ENCODE measurements around the gene FRY. TPM values are rescaled to one million over a fixed set of nuclear protein-coding genes. Genes with fewer than 3 reads are reported as not detected.
"Not testable (repeated sequence)": the region's sequence is repeated elsewhere in the genome, so short reads cannot be mapped to it uniquely, and the experiment has no call there.

Gene FRY
- total RNA-seq, 4 donors from 2014 or later, result 6.7 to 106 (median 14.1) TPM

DNA sequence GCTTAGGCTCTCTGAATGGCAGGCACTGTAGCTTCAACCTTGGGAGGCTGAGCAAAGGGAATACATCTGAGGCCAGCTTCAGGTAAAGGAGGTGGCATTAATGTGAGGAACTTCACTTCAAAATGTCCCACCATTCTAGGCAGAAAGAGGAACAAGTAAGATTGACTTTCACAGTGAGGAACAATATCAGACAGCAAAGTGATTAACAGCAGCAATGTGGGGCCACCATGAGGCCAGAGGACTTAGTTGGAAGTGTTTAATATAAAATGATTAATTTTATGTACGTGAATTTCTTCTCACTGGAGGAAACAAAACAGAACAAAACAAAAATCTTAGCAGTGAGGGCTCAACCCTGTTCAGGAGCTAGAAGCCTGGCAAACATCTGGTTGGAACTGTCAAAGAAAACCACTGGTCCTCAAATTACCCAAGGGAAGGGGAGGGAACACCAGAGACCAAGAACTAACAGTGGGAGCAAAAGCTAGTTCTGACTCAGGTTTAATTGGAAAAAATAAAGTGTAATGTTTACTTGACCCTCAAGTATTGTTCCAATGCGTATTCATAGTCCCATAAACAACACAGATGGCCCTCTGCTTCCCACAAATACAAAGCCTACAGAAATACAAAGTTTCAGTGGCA, 43.9 kb upstream of the FRY start:
- Histone ChIP-seq H3K4me3 (no peak overlapping the region), H3K36me3 (no peaks in the 10 kb centered on the region), H3K27ac (no peak overlapping the region), H3K4me1 (peaks cover 0 to 1% (median 0%) of the 10 kb centered on the region in 4 donors), H3K27me3 (no peaks in the 10 kb centered on the region), H3K9me3 (no peaks in the 10 kb centered on the region)
- no peak for TF ChIP-seq POLR2A (IDR thresholded peaks at IDR 0.05)
- TF ChIP-seq, protein P1, sequence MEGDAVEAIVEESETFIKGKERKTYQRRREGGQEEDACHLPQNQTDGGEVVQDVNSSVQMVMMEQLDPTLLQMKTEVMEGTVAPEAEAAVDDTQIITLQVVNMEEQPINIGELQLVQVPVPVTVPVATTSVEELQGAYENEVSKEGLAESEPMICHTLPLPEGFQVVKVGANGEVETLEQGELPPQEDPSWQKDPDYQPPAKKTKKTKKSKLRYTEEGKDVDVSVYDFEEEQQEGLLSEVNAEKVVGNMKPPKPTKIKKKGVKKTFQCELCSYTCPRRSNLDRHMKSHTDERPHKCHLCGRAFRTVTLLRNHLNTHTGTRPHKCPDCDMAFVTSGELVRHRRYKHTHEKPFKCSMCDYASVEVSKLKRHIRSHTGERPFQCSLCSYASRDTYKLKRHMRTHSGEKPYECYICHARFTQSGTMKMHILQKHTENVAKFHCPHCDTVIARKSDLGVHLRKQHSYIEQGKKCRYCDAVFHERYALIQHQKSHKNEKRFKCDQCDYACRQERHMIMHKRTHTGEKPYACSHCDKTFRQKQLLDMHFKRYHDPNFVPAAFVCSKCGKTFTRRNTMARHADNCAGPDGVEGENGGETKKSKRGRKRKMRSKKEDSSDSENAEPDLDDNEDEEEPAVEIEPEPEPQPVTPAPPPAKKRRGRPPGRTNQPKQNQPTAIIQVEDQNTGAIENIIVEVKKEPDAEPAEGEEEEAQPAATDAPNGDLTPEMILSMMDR (IDR thresholded peaks at IDR 0.05), result no peak
- DNase-seq, result no peak

DNA sequence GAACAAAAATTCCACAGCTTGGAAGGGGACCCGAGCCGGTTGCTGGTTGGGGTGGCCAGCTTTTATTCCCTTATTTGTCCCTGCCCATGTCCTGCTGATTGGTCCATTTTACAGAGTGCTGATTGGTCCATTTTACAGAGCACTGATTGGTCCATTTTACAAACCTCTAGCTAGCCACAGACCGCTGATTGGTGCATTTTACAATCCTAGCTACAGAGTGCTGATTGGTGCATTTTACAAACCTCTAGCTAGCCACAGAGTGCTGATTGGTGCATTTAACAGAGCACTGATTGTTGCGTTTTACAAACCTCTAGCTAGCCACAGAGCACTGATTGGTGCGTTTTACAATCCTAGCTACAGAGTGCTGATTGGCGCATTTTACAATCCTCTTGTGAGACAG, 37.2 kb upstream of the FRY start:
- not testable (repeated sequence) for H3K4me3 ChIP-seq, H3K36me3 ChIP-seq

DNA sequence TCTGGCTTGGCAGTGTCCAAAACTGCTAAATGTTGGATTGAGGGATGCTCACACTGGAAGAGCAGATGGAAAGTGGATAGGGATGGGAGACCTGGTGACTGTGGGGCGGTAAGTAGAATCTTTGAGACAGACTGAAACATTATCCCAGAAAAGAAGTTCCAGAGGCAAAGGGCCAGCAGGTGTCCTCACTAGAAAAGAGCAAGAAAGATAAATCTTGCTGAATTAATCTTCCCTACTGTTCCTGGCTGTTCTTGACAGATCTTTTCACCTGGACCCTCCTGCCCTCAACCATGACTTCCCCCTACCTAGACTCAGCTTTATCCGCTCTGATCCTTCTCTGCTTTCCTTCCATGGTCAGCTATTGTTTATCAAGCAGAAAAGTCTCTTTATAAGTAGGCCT, 35.0 kb upstream of the FRY start:
- Histone ChIP-seq H3K27ac (no peak overlapping the region), H3K36me3 (no peaks in the 10 kb centered on the region), H3K4me1 (no peaks in the 10 kb centered on the region), H3K9me3 (no peaks in the 10 kb centered on the region), H3K4me3 (no peak overlapping the region), H3K27me3 (no peaks in the 10 kb centered on the region)
- DNase-seq, result no peak
- TF ChIP-seq, protein P1 (IDR thresholded peaks at IDR 0.05), result no peak
- no peak for TF ChIP-seq POLR2A (IDR thresholded peaks at IDR 0.05)

More for the DNA sequence above, 37.2 kb upstream of the FRY start:
- H3K27me3 ChIP-seq, DNase-seq, H3K9me3 ChIP-seq, H3K27ac ChIP-seq, H3K4me1 ChIP-seq: not testable (repeated sequence)

- TF ChIP-seq POLR2A (IDR thresholded peaks at IDR 0.05), result no peak
- TF ChIP-seq, protein P1 (IDR thresholded peaks at IDR 0.05), result no peak
- Histone ChIP-seq H3K36me3 (no peaks in the 10 kb centered on the region), H3K27ac (no peak overlapping the region), H3K4me1 (no peaks in the 10 kb centered on the region), H3K27me3 (no peaks in the 10 kb centered on the region), H3K4me3 (no peak overlapping the region), H3K9me3 (no peaks in the 10 kb centered on the region)
- DNase-seq, result no peak
Observed at GRCh38 chr13:31997641-31998040, 33.9 kb upstream of the FRY start.

GRCh38 chr13:31998131-31998530, 33.4 kb upstream of the FRY start:
- Histone ChIP-seq H3K36me3 (no peaks in the 10 kb centered on the region), H3K4me1 (no peaks in the 10 kb centered on the region), H3K27me3 (no peaks in the 10 kb centered on the region), H3K9me3 (no peaks in the 10 kb centered on the region), H3K27ac (no peak overlapping the region), H3K4me3 (no peak overlapping the region)
- TF ChIP-seq POLR2A (IDR thresholded peaks at IDR 0.05), result no peak
- TF ChIP-seq, protein P1 (IDR thresholded peaks at IDR 0.05), result no peak
- DNase-seq, result peak in 1 of 3 donors; percentile 52

DNA sequence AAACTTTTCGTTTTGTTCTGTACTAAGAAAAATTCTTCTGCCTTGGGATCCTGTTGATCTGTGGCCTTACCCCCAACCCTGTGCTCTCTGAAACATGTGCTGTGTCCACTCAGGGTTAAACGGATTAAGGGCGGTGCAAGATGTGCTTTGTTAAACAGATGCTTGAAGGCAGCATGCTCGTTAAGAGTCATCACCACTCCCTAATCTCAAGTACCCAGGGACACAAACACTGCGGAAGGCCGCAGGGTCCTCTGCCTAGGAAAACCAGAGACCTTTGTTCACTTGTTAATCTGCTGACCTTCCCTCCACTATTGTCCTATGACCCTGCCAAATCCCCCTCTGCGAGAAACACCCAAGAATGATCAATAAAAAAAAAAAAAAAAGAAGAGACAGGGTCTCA, 30.8 kb upstream of the FRY start:
- DNase-seq, H3K36me3 ChIP-seq, H3K4me1 ChIP-seq, H3K4me3 ChIP-seq, H3K27me3 ChIP-seq, H3K27ac ChIP-seq, H3K9me3 ChIP-seq: not testable (repeated sequence)

Data from Peyer's patch (tissue), 4 donors.